ENCODE data around the gene ADA. TPM values are rescaled to one million over a fixed set of nuclear protein-coding genes. Genes with fewer than 3 reads are reported as not detected.
"Not testable (repeated sequence)": the region's sequence is repeated elsewhere in the genome, so short reads cannot be mapped to it uniquely, and the experiment has no call there.

ADA gene
- total and polyA plus RNA-seq, 2 of the 13 experiments (the other 11 are each of a cell fraction or from before 2014, with no cell fraction given) = 2.5 to 11.3 TPM

- ATAC-seq; BruUV-seq (replicated peaks); CTCF ChIA-PET (ENCODE audit: low intra/inter-chr PET ratio, low total read pairs); FAIRE-seq; in situ Hi-C loops (cut with HindIII; ENCODE audit: extremely low pct_ligation_motif_present, low pct_unique_long_range_greater_than_20kb); H3K79me2 ChIP-seq (ENCODE audit: insufficient read depth, low read length); H3K27ac ChIP-seq (ENCODE audit: extremely low read length, insufficient read depth, low read length); POLR2A ChIA-PET; H3K4me1 ChIP-seq (ENCODE audit: insufficient read depth, low read length); H4K20me1 ChIP-seq (ENCODE audit: insufficient read depth, low read length); H3K4me3 ChIP-seq (replicated peaks in 1 of 3; ENCODE audit: insufficient read depth in 1 of 3, low read depth in 2 of 3, low read length in 3 of 3); H3K4me2 ChIP-seq (ENCODE audit: low read depth, low read length); DNase-seq (ENCODE audit: low spot score); H2AFZ ChIP-seq (ENCODE audit: low read length); H3K9me3 ChIP-seq (ENCODE audit: low read length); intact Hi-C loops (cut with micrococcal nuclease; ENCODE audit: unreplicated experiment); H3K9ac ChIP-seq (ENCODE audit: insufficient read depth, low read depth, low read length); H3K36me3 ChIP-seq (replicated peaks in 1 of 2; ENCODE audit: control insufficient read depth in 1 of 2, insufficient read depth in 2 of 2, low read length in 2 of 2): not testable (repeated sequence)
- WGBS (ENCODE audit: low lambda C conversion rate) = 47% methylated on average over 6 of the region's 7 CpGs
- peaks cover 4 to 38% of the 10 kb centered on the region in 2 experiments for H3K27me3 ChIP-seq (ENCODE audit: control insufficient read depth in 1 of 2, insufficient read depth in 2 of 2, low read length in 2 of 2)
Measured at GRCh38 chr20:44671541-44671940, 20.0 kb upstream of the ADA start.

DNA sequence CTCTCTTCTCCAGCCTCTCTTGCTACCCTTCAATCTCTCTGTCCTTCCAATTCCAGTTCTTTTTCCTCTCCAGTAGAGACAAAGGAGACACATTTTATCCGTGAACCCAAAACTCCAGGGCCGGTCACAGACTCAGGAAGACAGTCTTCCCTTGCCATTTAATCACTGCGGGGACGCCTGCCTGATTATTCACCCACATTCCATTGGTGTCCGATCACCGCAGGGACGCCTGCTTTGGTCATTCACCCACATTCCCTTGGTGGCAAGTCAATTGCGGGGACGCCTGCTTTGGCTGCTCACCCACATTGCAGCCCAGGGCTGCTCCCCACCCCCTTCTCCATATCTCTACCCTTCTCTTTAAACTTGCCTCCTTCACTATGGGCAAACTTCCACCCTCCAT lies 19.4 kb upstream of the ADA start:
- intact Hi-C loops (cut with micrococcal nuclease; ENCODE audit: unreplicated experiment); H3K36me3 ChIP-seq (replicated peaks in 1 of 2; ENCODE audit: control insufficient read depth in 1 of 2, insufficient read depth in 2 of 2, low read length in 2 of 2); FAIRE-seq; ATAC-seq; H3K4me2 ChIP-seq (ENCODE audit: low read depth, low read length); H3K4me1 ChIP-seq (ENCODE audit: insufficient read depth, low read length); H3K9ac ChIP-seq (ENCODE audit: insufficient read depth, low read depth, low read length); BruUV-seq (replicated peaks); CTCF ChIA-PET (ENCODE audit: low intra/inter-chr PET ratio, low total read pairs); H4K20me1 ChIP-seq (ENCODE audit: insufficient read depth, low read length); H3K27ac ChIP-seq (ENCODE audit: extremely low read length, insufficient read depth, low read length); H2AFZ ChIP-seq (ENCODE audit: low read length); H3K9me3 ChIP-seq (ENCODE audit: low read length); DNase-seq (ENCODE audit: low spot score); in situ Hi-C loops (cut with HindIII; ENCODE audit: extremely low pct_ligation_motif_present, low pct_unique_long_range_greater_than_20kb); POLR2A ChIA-PET; H3K79me2 ChIP-seq (ENCODE audit: insufficient read depth, low read length); H3K4me3 ChIP-seq (replicated peaks in 1 of 3; ENCODE audit: insufficient read depth in 1 of 3, low read depth in 2 of 3, low read length in 3 of 3): not testable (repeated sequence)
- H3K27me3 ChIP-seq (ENCODE audit: control insufficient read depth in 1 of 2, insufficient read depth in 2 of 2, low read length in 2 of 2) = peaks cover 4 to 44% of the 10 kb centered on the region in 2 experiments; a peak in 4 of 5 replicates
- 33% methylated on average over 9 of the region's 9 CpGs for WGBS (ENCODE audit: low lambda C conversion rate)

- H3K27ac ChIP-seq (ENCODE audit: extremely low read length, insufficient read depth, low read length) = no peak overlapping the region
- DNase-seq (ENCODE audit: low spot score) (no peak), ATAC-seq (no peak), FAIRE-seq (no peak)
- no TSS peak for BruUV-seq (replicated peaks)
- WGBS (ENCODE audit: low lambda C conversion rate) = 7% methylated on average over 3 of the region's 3 CpGs
- in situ Hi-C loops (cut with HindIII; ENCODE audit: extremely low pct_ligation_motif_present, low pct_unique_long_range_greater_than_20kb) = no loop called here
- POLR2A ChIA-PET = no interaction called here
- no peak overlapping the region for H2AFZ ChIP-seq (ENCODE audit: low read length)
- no peak overlapping the region for H3K9ac ChIP-seq (ENCODE audit: insufficient read depth, low read depth, low read length)
- intact Hi-C loops (cut with micrococcal nuclease; ENCODE audit: unreplicated experiment) = no loop called here
- no peaks in the 10 kb centered on the region for H3K4me1 ChIP-seq (ENCODE audit: insufficient read depth, low read length)
- peaks cover 2 to 34% of the 10 kb centered on the region in 2 experiments; a peak in 4 of 5 replicates for H3K27me3 ChIP-seq (ENCODE audit: control insufficient read depth in 1 of 2, insufficient read depth in 2 of 2, low read length in 2 of 2)
- H3K4me3 ChIP-seq (replicated peaks in 1 of 3; ENCODE audit: insufficient read depth in 1 of 3, low read depth in 2 of 3, low read length in 3 of 3) = no peak overlapping the region
- no peaks in the 10 kb centered on the region for H3K9me3 ChIP-seq (ENCODE audit: low read length)
- H4K20me1 ChIP-seq (ENCODE audit: insufficient read depth, low read length) = no peaks in the 10 kb centered on the region
- H3K4me2 ChIP-seq (ENCODE audit: low read depth, low read length) = no peak overlapping the region
- CTCF ChIA-PET (ENCODE audit: low intra/inter-chr PET ratio, low total read pairs) = no interaction called here
- H3K36me3 ChIP-seq (replicated peaks in 1 of 2; ENCODE audit: control insufficient read depth in 1 of 2, insufficient read depth in 2 of 2, low read length in 2 of 2) = no peaks in the 10 kb centered on the region
- H3K79me2 ChIP-seq (ENCODE audit: insufficient read depth, low read length) = no peaks in the 10 kb centered on the region
- TF ChIP-seq KLF11 (CRISPR knock-in tag; IDR thresholded peaks at IDR 0.05) = no peak
- no peak for TF ChIP-seq ZNF282 (IDR thresholded peaks at IDR 0.05; ENCODE audit: partially characterized antibody)
- TF ChIP-seq ZBTB33 (CRISPR knock-in tag; IDR thresholded peaks at IDR 0.05) = no peak
- no peak for TF ChIP-seq POLR2AphosphoS2 (IDR thresholded peaks at IDR 0.05; ENCODE audit: low read depth, low read length)
- no peak for TF ChIP-seq CREB3 (CRISPR knock-in tag; IDR thresholded peaks at IDR 0.05)
- TF ChIP-seq, protein P1, sequence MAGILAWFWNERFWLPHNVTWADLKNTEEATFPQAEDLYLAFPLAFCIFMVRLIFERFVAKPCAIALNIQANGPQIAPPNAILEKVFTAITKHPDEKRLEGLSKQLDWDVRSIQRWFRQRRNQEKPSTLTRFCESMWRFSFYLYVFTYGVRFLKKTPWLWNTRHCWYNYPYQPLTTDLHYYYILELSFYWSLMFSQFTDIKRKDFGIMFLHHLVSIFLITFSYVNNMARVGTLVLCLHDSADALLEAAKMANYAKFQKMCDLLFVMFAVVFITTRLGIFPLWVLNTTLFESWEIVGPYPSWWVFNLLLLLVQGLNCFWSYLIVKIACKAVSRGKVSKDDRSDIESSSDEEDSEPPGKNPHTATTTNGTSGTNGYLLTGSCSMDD (CRISPR knock-in tag; IDR thresholded peaks at IDR 0.05) = no peak
- TF ChIP-seq ZNF496 (CRISPR knock-in tag; IDR thresholded peaks at IDR 0.05; ENCODE audit: insufficient replicate concordance) = no peak
- no peak for TF ChIP-seq RBFOX2 (IDR thresholded peaks at IDR 0.05; ENCODE audit: low read depth, low read length)
- no peak for TF ChIP-seq MXD4 (CRISPR knock-in tag; IDR thresholded peaks at IDR 0.05)
Measured at GRCh38 chr20:44666066-44666465, 14.6 kb upstream of the ADA start.

Measured in HepG2 (cell line).